NT2/D1 (cell line): ENCODE results near the gene GEMIN8.

Experiments used
- DNase-seq: peaks from one replicate; pipeline ENCODE4 v3.0.0-alpha.2; 2011; ENCODE audit warnings: low read depth, low spot score
- H3K27me3 ChIP-seq: 2 replicates; pipeline ENCODE4 v1.6.0; 2011; ENCODE audit warnings: mild to moderate bottlenecking; ENCODE audit not compliant: insufficient read length, insufficient read depth
- H3K36me3 ChIP-seq: 2 replicates; pipeline ENCODE4 v1.6.1; 2011; ENCODE audit warnings: mild to moderate bottlenecking, low read length, mixed read lengths; ENCODE audit not compliant: insufficient read depth, insufficient read length
- H3K4me1 ChIP-seq: 2 replicates; pipeline ENCODE4 v1.5.1; 2011; ENCODE audit not compliant: insufficient read depth, insufficient read length
- H3K4me3 ChIP-seq: 2 replicates; pipeline ENCODE4 v1.5.1; 2011; ENCODE audit warnings: low read depth; ENCODE audit not compliant: insufficient read length
- H3K9ac ChIP-seq: 2 replicates; pipeline ENCODE4 v1.6.0; 2011; ENCODE audit warnings: low read depth; ENCODE audit not compliant: insufficient read length
- H3K9me3 ChIP-seq: 2 replicates; pipeline ENCODE4 v1.5.1; 2011; ENCODE audit warnings: mild to moderate bottlenecking, low read length; ENCODE audit not compliant: insufficient read depth
- SUZ12 ChIP-seq: IDR thresholded peaks from 2 replicates; pipeline ENCODE4 v1.6.1; 2011; ENCODE audit not compliant: insufficient read length, insufficient read depth; ENCODE audit errors: extremely low read depth
- YY1 ChIP-seq: IDR thresholded peaks from 2 replicates; pipeline ENCODE4 v1.6.1; 2011; ENCODE audit not compliant: insufficient read length, insufficient read depth
- ZNF274 ChIP-seq: IDR thresholded peaks from 2 replicates; pipeline ENCODE4 v1.6.1; 2011; ENCODE audit warnings: mild to moderate bottlenecking, low read depth, low read length

The GEMIN8 gene

GRCh38 chrX:14056206-14056605, 26.5 kb upstream of the GEMIN8 start:
- Histone ChIP-seq H3K4me3 (no peak overlapping the region), H3K36me3 (no peaks in the 10 kb centered on the region), H3K9me3 (no peaks in the 10 kb centered on the region), H3K27me3 (no peaks in the 10 kb centered on the region), H3K4me1 (no peaks in the 10 kb centered on the region), H3K9ac (no peak overlapping the region)
- no peak for DNase-seq
- TF ChIP-seq YY1 (no peak), ZNF274 (no peak), SUZ12 (no peak)

- no peaks in the 10 kb centered on the region for H3K9me3 ChIP-seq
- no peak for DNase-seq
Measured at GRCh38 chrX:14051416-14051815, 21.7 kb upstream of the GEMIN8 start.

GRCh38 chrX:14050709-14051108, 21.0 kb upstream of the GEMIN8 start:
- Histone ChIP-seq H3K4me3 (no peak overlapping the region), H3K36me3 (no peaks in the 10 kb centered on the region), H3K4me1 (no peaks in the 10 kb centered on the region), H3K27me3 (no peaks in the 10 kb centered on the region), H3K9ac (no peak overlapping the region), H3K9me3 (no peaks in the 10 kb centered on the region)
- no peak for DNase-seq
- TF ChIP-seq SUZ12 (no peak), YY1 (no peak), ZNF274 (no peak)

More at GRCh38 chrX:14051416-14051815, 21.7 kb upstream of the GEMIN8 start:
- Histone ChIP-seq H3K4me3 (no peak overlapping the region), H3K36me3 (no peaks in the 10 kb centered on the region), H3K9ac (no peak overlapping the region), H3K27me3 (no peaks in the 10 kb centered on the region), H3K4me1 (no peaks in the 10 kb centered on the region)
- TF ChIP-seq ZNF274 (no peak), SUZ12 (no peak), YY1 (no peak)

- no peaks in the 10 kb centered on the region for H3K9me3 ChIP-seq
- TF ChIP-seq YY1 (no peak), SUZ12 (no peak), ZNF274 (no peak)
- DNase-seq: no peak
- H3K27me3 ChIP-seq: no peaks in the 10 kb centered on the region
- H3K4me1 ChIP-seq: no peaks in the 10 kb centered on the region
- H3K9ac ChIP-seq: no peak overlapping the region
- H3K4me3 ChIP-seq: no peak overlapping the region
- H3K36me3 ChIP-seq: no peaks in the 10 kb centered on the region
Measured at GRCh38 chrX:14043209-14043608, 13.5 kb upstream of the GEMIN8 start.

GRCh38 chrX:14039344-14039743, 9.7 kb upstream of the GEMIN8 start:
- peak; percentile 33 for DNase-seq
- Histone ChIP-seq H3K4me3 (no peak overlapping the region), H3K9me3 (no peaks in the 10 kb centered on the region), H3K9ac (no peak overlapping the region), H3K4me1 (no peaks in the 10 kb centered on the region), H3K27me3 (no peaks in the 10 kb centered on the region), H3K36me3 (no peaks in the 10 kb centered on the region)
- TF ChIP-seq YY1 (no peak), ZNF274 (no peak), SUZ12 (no peak)

GRCh38 chrX:14038375-14039085, 8.8 kb upstream of the GEMIN8 start:
- Histone ChIP-seq H3K27me3 (no peaks in the 10 kb centered on the region), H3K4me3 (no peak overlapping the region), H3K36me3 (no peaks in the 10 kb centered on the region), H3K9ac (no peak overlapping the region), H3K9me3 (no peaks in the 10 kb centered on the region), H3K4me1 (no peaks in the 10 kb centered on the region)
- no peak for TF ChIP-seq SUZ12
- no peak for TF ChIP-seq YY1
- DNase-seq: no peak

GRCh38 chrX:14032406-14032805, 2.7 kb upstream of the GEMIN8 start:
- DNase-seq: peak; percentile 56
- no peaks in the 10 kb centered on the region for H3K4me1 ChIP-seq
- no peaks in the 10 kb centered on the region for H3K36me3 ChIP-seq
- H3K27me3 ChIP-seq: no peaks in the 10 kb centered on the region
- no peaks in the 10 kb centered on the region for H3K9me3 ChIP-seq
- H3K4me3 ChIP-seq: no peak overlapping the region
- H3K9ac ChIP-seq: no peak overlapping the region
- TF ChIP-seq YY1: no peak
- no peak for TF ChIP-seq ZNF274
- no peak for TF ChIP-seq SUZ12

GRCh38 chrX:14030174-14030530, 460 bp upstream of the GEMIN8 start:
- Histone ChIP-seq H3K9me3 (no peaks in the 10 kb centered on the region), H3K4me1 (no peaks in the 10 kb centered on the region), H3K9ac (peak overlapping the region; percentile 88), H3K27me3 (no peaks in the 10 kb centered on the region), H3K36me3 (peaks cover 5% of the 10 kb centered on the region), H3K4me3 (peak overlapping the region; percentile 62)
- TF ChIP-seq ZNF274: no peak
- DNase-seq: no peak
